K562 (cell line): ENCODE measurements around the gene SH3RF1. TPM values are rescaled to one million over a fixed set of nuclear protein-coding genes. Genes with fewer than 3 reads are reported as not detected.

Experiments used
- CBX5 ChIP-seq: IDR thresholded peaks from 2 replicates; pipeline ENCODE4 v1.6.1; 2014; ENCODE audit warnings: low read depth, borderline replicate concordance
- E4F1 ChIP-seq: fragments of 250-450 bp; sonication (Bioruptor Pico); IDR thresholded peaks from 2 replicates; pipeline ENCODE4 v1.5.0; 2021; ENCODE audit warnings: mild to moderate bottlenecking, borderline replicate concordance
- KDM1A ChIP-seq, 2 experiments: fragments of 450-650 bp; IDR thresholded peaks; 2 replicates each; pipeline ENCODE4 v1.6.1; 2016; ENCODE audit warnings: mild to moderate bottlenecking in 2 of 2
- PHB ChIP-seq: fragments of 250-450 bp; sonication (Bioruptor Pico); IDR thresholded peaks from 2 replicates; pipeline ENCODE4 v1.5.0; 2021
- PML ChIP-seq: IDR thresholded peaks from 2 replicates; pipeline ENCODE4 v1.6.1; 2012; ENCODE audit warnings: low read length, inconsistent platforms
- PREB ChIP-seq: sonication (generic); formaldehyde crosslinking; IDR thresholded peaks from 2 replicates; pipeline ENCODE4 v1.8.1; 2023; ENCODE audit warnings: mild to moderate bottlenecking, missing genetic modification reagents
- PYGO2 ChIP-seq: fragments of 450-650 bp; IDR thresholded peaks from 2 replicates; pipeline ENCODE4 v1.6.1; 2016; ENCODE audit warnings: mild to moderate bottlenecking, missing genetic modification characterization, moderate library complexity, missing compliant biosample characterization
- SMAD1 ChIP-seq: fragments of 150-350 bp; IDR thresholded peaks from 2 replicates; pipeline ENCODE4 v1.6.1; 2014; ENCODE audit warnings: low read length, low read depth; ENCODE audit not compliant: partially characterized antibody
- SMAD4 ChIP-seq: fragments of 250-450 bp; sonication (Bioruptor Pico); conservative IDR thresholded peaks from 2 replicates; pipeline ENCODE4 v1.8.0; 2021; ENCODE audit warnings: inconsistent platforms, mild to moderate bottlenecking, moderate library complexity
- TEAD4 ChIP-seq, 2 experiments: sonication (generic) in 1 of 2; formaldehyde crosslinking in 1 of 2; IDR thresholded peaks; 2 replicates each; pipeline versions ENCODE4 v1.6.1 to v1.8.0; 2012 to 2022; ENCODE audit warnings: borderline replicate concordance in 1 of 2, inconsistent platforms in 1 of 2, low read length in 1 of 2, mild to moderate bottlenecking in 1 of 2, missing genetic modification reagents in 1 of 2
- TFAP4 ChIP-seq: sonication (generic); formaldehyde crosslinking; IDR thresholded peaks from 2 replicates; pipeline ENCODE4 v1.8.0; 2022; ENCODE audit warnings: missing genetic modification reagents, mild to moderate bottlenecking, moderate library complexity, borderline replicate concordance
- U2AF1 ChIP-seq: fragments of 200-400 bp; formaldehyde crosslinking; optimal IDR thresholded peaks from 2 replicates; pipeline ENCODE3; 2017; ENCODE audit warnings: mild to moderate bottlenecking, low read depth, low read length, moderate library complexity
- ZBTB11 ChIP-seq, 3 experiments: fragments of 200-800 bp in 1 of 3; fragments of 250-450 bp in 1 of 3; fragments of 450-650 bp in 1 of 3; sonication (Bioruptor Pico) in 1 of 3; sonication (Bioruptor generic) in 1 of 3; formaldehyde crosslinking in 1 of 3; IDR thresholded peaks; 2 replicates each; pipeline versions ENCODE4 v1.6.1 to v1.8.0; 2016 to 2022; ENCODE audit warnings: mild to moderate bottlenecking in 2 of 3, missing genetic modification characterization in 2 of 3, missing compliant biosample characterization in 1 of 3, moderate library complexity in 1 of 3
- ZNF124 ChIP-seq: sonication (generic); formaldehyde crosslinking; IDR thresholded peaks from 2 replicates; pipeline ENCODE4 v1.8.1; 2022; ENCODE audit warnings: missing genetic modification reagents
- ZNF316 ChIP-seq: fragments of 450-650 bp; IDR thresholded peaks from 2 replicates; pipeline ENCODE4 v1.6.1; 2016
- ZNF512 ChIP-seq: IDR thresholded peaks from 2 replicates; pipeline ENCODE4 v1.6.1; 2016; ENCODE audit warnings: missing genetic modification characterization, missing compliant biosample characterization
- polyA plus RNA-seq, 8 experiments: library from polyadenylated mRNA; depleted of rRNA in 4 of 8; stranded (reverse) in 5 of 8; unstranded in 3 of 8; fragments of >200 nt; fragmentation: Nextera tagmentation in 2 of 8; fragmentation: Illumina TruSeq in 1 of 8; extraction: Ambion mirVana in 2 of 8; extraction: Trizol in 1 of 8; gene quantifications; 2 replicates each; pipeline versions ENCODE4 v1.2.1 to v1.2.3, GENCODE V29; 2011 to 2014; ENCODE audit warnings: inconsistent platforms in 1 of 8, missing spikeins in 1 of 8
- total RNA-seq, 7 experiments: library from RNA; depleted of rRNA in 6 of 7; stranded (reverse); fragments of >200 nt in 6 of 7; fragmentation: Illumina TruSeq in 2 of 7; extraction: Trizol in 2 of 7; gene quantifications; 2 replicates each; pipeline versions ENCODE4 v1.2.1 to v1.2.3, GENCODE V29; 2011 to 2021; ENCODE audit warnings: low replicate concordance in 1 of 7

Gene SH3RF1
- total and polyA plus RNA-seq, 9 of the 15 experiments (the other 6 are each of a cell fraction or from before 2014, with no cell fraction given): 0.04 to 0.16 (median 0.11) TPM; not detected in 6

- TF ChIP-seq ZBTB11 (CRISPR knock-in tag; IDR thresholded peaks at IDR 0.05) (no peak), E4F1 (CRISPR knock-in tag) (no peak), SMAD4 (CRISPR knock-in tag) (peak; percentile 48; the same call in 1 of the 2 replicates), SMAD1 (no peak), KDM1A (IDR thresholded peaks at IDR 0.05) (0 out of 4 replicates have a peak, but pooled peaks have one; percentile 16 to 30), PREB (CRISPR knock-in tag) (no peak), ZNF512 (tag) (no peak), U2AF1 (no peak), PHB (CRISPR knock-in tag) (no peak), CBX5 (no peak), ZNF316 (no peak), PYGO2 (tag) (no peak), ZNF124 (CRISPR knock-in tag) (no peak), PML (no peak), TFAP4 (CRISPR knock-in tag) (peak; percentile 36; the same call in 1 of the 2 replicates), TEAD4 (IDR thresholded peaks at IDR 0.05; ENCODE audit: low read length) (no peak; the same call in 1 of the 2 replicates), TEAD4 (CRISPR knock-in tag; IDR thresholded peaks at IDR 0.05; ENCODE audit: borderline replicate concordance) (no peak)
Measured at GRCh38 chr4:169079942-169080827, 190.6 kb downstream of the SH3RF1 start (continued).
